ENCODE data around the gene RIPOR3.
A peak's percentile ranks its signal among the peaks of the same experiment; 100 is the strongest.
"Not testable (repeated sequence)": the region's sequence is repeated elsewhere in the genome, so short reads cannot be mapped to it uniquely, and the experiment has no call there.

Gene RIPOR3

GRCh38 chr20:50541606-50542041 lies 149.7 kb downstream of the RIPOR3 start:
- no peak for DNase-seq

GRCh38 chr20:50540620-50541605 lies 150.4 kb downstream of the RIPOR3 start:
- DNase-seq, result no peak

GRCh38 chr20:50539798-50540197 lies 151.5 kb downstream of the RIPOR3 start:
- DNase-seq, result not testable (repeated sequence)

- no peak for DNase-seq
Observed at GRCh38 chr20:50538276-50538675, 153.1 kb downstream of the RIPOR3 start.

GRCh38 chr20:50537546-50538201 lies 153.7 kb downstream of the RIPOR3 start:
- no peak for DNase-seq

GRCh38 chr20:50536333-50536732 lies 155.0 kb downstream of the RIPOR3 start:
- peak; percentile 10 for DNase-seq

All from NCI-H1436 treated with DMSO at 0.1 percent for 48 hours (cell line).